HT1080 (cell line): ENCODE measurements around the gene GOLGA8O. TPM values are rescaled to one million over a fixed set of nuclear protein-coding genes. Genes with fewer than 3 reads are reported as not detected.
"Not testable (repeated sequence)": the region's sequence is repeated elsewhere in the genome, so short reads cannot be mapped to it uniquely, and the experiment has no call there.

ENCODE experiments used
- DNase-seq: peaks from one replicate; pipeline ENCODE4 v3.0.0-alpha.2; 2015; ENCODE audit warnings: low read depth
- polyA plus RNA-seq, 2 experiments: library from polyadenylated mRNA; depleted of rRNA; stranded (reverse); fragments of >200 nt; gene quantifications; 2 replicates each; pipeline ENCODE4 v1.2.3, GENCODE V29; 2015
- small RNA-seq: library from RNA; depleted of rRNA; stranded (forward); fragments of <200 nt; gene quantifications from one replicate; pipeline ENCODE3, GENCODE V24; 2014
- total RNA-seq: library from RNA; depleted of rRNA; stranded (reverse); fragments of >200 nt; shearing (Covaris generic); gene quantifications from 2 replicates; pipeline ENCODE4 v1.2.3, GENCODE V29; 2014; rRNA removed

Gene GOLGA8O
- total RNA-seq: 0.10 TPM in 1 of 2 replicates, not detected in the other
- polyA plus RNA-seq (2015; cell fraction: cytosol; rRNA removed): 0.35 and 0.47 TPM in 2 replicates
- 0.76 and 1.3 TPM in 2 replicates for polyA plus RNA-seq (2015; cell fraction: nucleus; rRNA removed)

GRCh38 chr15:32455534-32455933 lies at the start of gene GOLGA8O:
GOLGA8O (minus strand) TSS chr15:32455634; CDS start chr15:32455536, 98 bp downstream.
- DNase-seq: not testable (repeated sequence)

GRCh38 chr15:32504152-32504811 lies 48.8 kb upstream of the GOLGA8O start:
- DNase-seq: not testable (repeated sequence)

- not testable (repeated sequence) for DNase-seq
Measured at GRCh38 chr15:32502946-32503345, 47.5 kb upstream of the GOLGA8O start.

- not testable (repeated sequence) for DNase-seq
Measured at GRCh38 chr15:32492768-32493167, 37.3 kb upstream of the GOLGA8O start.

- not testable (repeated sequence) for DNase-seq
Measured at GRCh38 chr15:32486474-32486873, 31.0 kb upstream of the GOLGA8O start.

GRCh38 chr15:32483377-32483776 lies 27.9 kb upstream of the GOLGA8O start:
- not testable (repeated sequence) for DNase-seq

- DNase-seq: not testable (repeated sequence)
Measured at GRCh38 chr15:32481683-32482082, 26.2 kb upstream of the GOLGA8O start.

GRCh38 chr15:32468076-32468475 lies 12.6 kb upstream of the GOLGA8O start:
- not testable (repeated sequence) for DNase-seq

- not testable (repeated sequence) for DNase-seq
Measured at GRCh38 chr15:32440445-32440977, 14.9 kb downstream of the GOLGA8O start.

GRCh38 chr15:32434102-32434963 lies 21.1 kb downstream of the GOLGA8O start:
- DNase-seq: not testable (repeated sequence)

- DNase-seq: not testable (repeated sequence)
Measured at GRCh38 chr15:32427635-32428034, 27.8 kb downstream of the GOLGA8O start.

GRCh38 chr15:32426511-32426910 lies 28.9 kb downstream of the GOLGA8O start:
- DNase-seq: not testable (repeated sequence)

- DNase-seq: not testable (repeated sequence)
Measured at GRCh38 chr15:32407903-32408302, 47.5 kb downstream of the GOLGA8O start.

- not testable (repeated sequence) for DNase-seq
Measured at GRCh38 chr15:32403192-32403591, 52.2 kb downstream of the GOLGA8O start, which contains the start of gene GOLGA8K. GOLGA8K (minus strand) TSS chr15:32403292; CDS start chr15:32403194, 98 bp downstream.

GRCh38 chr15:32396522-32396921 lies 58.9 kb downstream of the GOLGA8O start:
- not testable (repeated sequence) for DNase-seq

Small RNAs within 50 kb of the gene (small RNA-seq; reads per million reads assigned to genes)
- gene AC135983.5: not detected
- gene RF00096: 0.27 reads per million, percentile 24 among the genes with 10 or more reads in this experiment
- gene RN7SL539P: not detected

Other genes starting within 250 kb of the GOLGA8O start
- gene GOLGA8K, start 52.3 kb downstream of the GOLGA8O start, total RNA-seq: 0.14 and 0.47 TPM in 2 replicates
- 0.33 and 0.80 TPM in 2 replicates for gene GOLGA8N, start 137.8 kb upstream of the GOLGA8O start, total RNA-seq
- gene ARHGAP11A, start 159.9 kb upstream of the GOLGA8O start, total RNA-seq: 51.2 and 52.1 TPM in 2 replicates
- 36.1 and 46.9 TPM in 2 replicates for gene SCG5, start 186.1 kb upstream of the GOLGA8O start, total RNA-seq